ENCODE measurements around the gene TNFRSF6B. TPM values are rescaled to one million over a fixed set of nuclear protein-coding genes. Genes with fewer than 3 reads are reported as not detected.
A peak's percentile ranks its signal among the peaks of the same experiment; 100 is the strongest.

TNFRSF6B gene
- total RNA-seq, 1 donor from 2014 or later: 0.27 TPM

DNA sequence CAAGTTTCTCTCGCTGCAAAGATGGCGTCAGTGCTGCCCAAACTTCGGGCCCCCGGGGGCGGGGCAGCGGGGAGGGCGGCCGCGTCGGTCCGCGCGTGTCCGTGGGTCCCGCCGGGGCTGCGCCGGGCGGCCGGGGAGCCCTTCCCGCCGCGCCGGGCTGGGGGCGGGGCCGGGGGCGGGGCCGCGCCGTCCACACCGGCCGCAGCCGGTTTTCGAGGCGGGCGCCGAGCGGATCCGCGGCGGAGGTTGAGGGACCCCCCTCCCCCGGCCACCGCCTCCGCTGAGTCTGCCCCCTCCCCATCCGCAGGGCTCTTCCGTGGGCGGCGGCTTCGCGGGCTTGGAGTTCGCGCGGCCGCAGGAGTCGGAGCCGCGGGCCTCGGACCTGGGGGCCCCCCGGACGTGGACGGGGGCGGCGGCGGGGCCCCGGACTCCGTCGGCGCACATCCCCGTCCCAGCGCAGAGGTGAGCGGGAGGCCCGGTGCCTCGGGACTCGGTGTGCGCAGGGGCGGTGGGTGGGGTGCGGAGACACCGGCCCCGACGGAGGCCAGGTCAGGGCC, 43.7 kb downstream of the TNFRSF6B start:
- Histone ChIP-seq H3K36me3 (peaks cover 45% of the 10 kb centered on the region), H3K4me3 (peak overlapping the region; percentile 81), H3K4me1 (peaks cover 51% of the 10 kb centered on the region), H3K9me3 (replicated peaks) (no peaks in the 10 kb centered on the region), H3K27ac (replicated peaks) (peak overlapping the region; percentile 94), H3K27me3 (ENCODE audit: low read depth) (no peaks in the 10 kb centered on the region)
- intact Hi-C loops (cut with micrococcal nuclease): no loop called here
- TF ChIP-seq, protein P1, sequence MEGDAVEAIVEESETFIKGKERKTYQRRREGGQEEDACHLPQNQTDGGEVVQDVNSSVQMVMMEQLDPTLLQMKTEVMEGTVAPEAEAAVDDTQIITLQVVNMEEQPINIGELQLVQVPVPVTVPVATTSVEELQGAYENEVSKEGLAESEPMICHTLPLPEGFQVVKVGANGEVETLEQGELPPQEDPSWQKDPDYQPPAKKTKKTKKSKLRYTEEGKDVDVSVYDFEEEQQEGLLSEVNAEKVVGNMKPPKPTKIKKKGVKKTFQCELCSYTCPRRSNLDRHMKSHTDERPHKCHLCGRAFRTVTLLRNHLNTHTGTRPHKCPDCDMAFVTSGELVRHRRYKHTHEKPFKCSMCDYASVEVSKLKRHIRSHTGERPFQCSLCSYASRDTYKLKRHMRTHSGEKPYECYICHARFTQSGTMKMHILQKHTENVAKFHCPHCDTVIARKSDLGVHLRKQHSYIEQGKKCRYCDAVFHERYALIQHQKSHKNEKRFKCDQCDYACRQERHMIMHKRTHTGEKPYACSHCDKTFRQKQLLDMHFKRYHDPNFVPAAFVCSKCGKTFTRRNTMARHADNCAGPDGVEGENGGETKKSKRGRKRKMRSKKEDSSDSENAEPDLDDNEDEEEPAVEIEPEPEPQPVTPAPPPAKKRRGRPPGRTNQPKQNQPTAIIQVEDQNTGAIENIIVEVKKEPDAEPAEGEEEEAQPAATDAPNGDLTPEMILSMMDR (IDR thresholded peaks at IDR 0.05; ENCODE audit: borderline replicate concordance): no peak
- peak; percentile 55 for DNase-seq

DNA sequence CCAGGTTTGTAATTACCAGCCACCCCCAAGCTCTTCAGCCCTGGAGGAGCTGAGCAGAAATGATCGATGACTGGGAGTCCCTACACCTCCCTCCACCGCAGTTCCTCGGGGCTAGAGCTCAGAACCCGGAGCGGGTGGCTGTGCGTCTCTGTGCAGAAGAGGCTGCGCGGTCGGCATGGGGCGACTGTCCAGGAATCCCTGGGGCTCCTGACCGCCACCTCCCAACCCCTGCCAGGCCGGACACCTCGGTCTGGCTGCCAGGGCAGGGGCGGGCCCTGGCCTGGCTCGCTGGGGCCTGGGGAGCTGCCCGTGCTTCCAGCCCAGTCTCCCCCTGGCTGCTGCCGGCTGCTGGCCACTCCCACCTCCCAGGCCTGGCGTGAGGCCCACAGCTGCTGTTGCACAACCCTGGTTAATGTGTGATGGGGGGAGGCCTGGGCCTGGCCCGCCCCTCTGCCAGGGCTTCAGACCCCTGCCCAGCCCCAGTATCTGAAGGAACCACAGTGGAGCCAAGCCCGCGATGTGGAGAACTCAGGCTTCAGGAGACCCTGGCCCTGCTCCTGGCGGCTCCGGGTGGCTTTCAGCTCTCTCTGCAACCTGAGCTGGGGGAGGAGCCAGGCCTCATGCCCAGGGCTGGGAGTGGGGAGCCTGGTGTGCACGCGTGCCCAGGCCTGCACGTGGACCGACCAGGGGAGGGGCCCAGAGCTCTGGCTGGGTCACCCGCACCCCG, 44.3 kb downstream of the TNFRSF6B start:
- Histone ChIP-seq H3K4me3 (peak overlapping the region; percentile 81), H3K4me1 (peaks cover 51% of the 10 kb centered on the region), H3K9me3 (replicated peaks) (no peaks in the 10 kb centered on the region), H3K36me3 (peaks cover 45% of the 10 kb centered on the region), H3K27me3 (ENCODE audit: low read depth) (no peaks in the 10 kb centered on the region), H3K27ac (replicated peaks) (peak overlapping the region; percentile 94)
- DNase-seq: peak; percentile 95
- intact Hi-C loops (cut with micrococcal nuclease): no loop called here
- TF ChIP-seq, protein P1 (IDR thresholded peaks at IDR 0.05; ENCODE audit: borderline replicate concordance): peak; percentile 60

DNA sequence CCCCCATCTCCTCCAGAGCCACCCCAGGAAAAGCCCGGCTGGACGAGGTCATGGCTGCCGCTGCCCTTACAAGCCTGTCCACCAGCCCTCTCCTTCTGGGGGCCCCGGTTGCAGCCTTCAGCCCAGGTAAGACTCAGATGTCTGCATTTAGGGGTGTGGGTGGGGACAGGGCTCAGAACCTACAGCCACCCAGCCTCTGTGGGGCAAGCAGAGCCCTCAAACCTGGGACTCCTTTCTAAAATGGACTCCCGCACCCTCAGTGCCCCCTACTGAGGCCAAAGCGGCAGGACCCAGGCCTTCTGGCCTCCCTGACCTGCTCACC, 44.9 kb downstream of the TNFRSF6B start:
- TF ChIP-seq, protein P1 (IDR thresholded peaks at IDR 0.05; ENCODE audit: borderline replicate concordance): no peak
- H3K4me1 ChIP-seq: peaks cover 51% of the 10 kb centered on the region
- intact Hi-C loops (cut with micrococcal nuclease): no loop called here
- DNase-seq: no peak
- no peaks in the 10 kb centered on the region for H3K9me3 ChIP-seq (replicated peaks)
- H3K27ac ChIP-seq (replicated peaks): peak overlapping the region; percentile 94
- peak overlapping the region; percentile 81 for H3K4me3 ChIP-seq
- H3K27me3 ChIP-seq (ENCODE audit: low read depth): no peaks in the 10 kb centered on the region
- peaks cover 45% of the 10 kb centered on the region for H3K36me3 ChIP-seq

DNA sequence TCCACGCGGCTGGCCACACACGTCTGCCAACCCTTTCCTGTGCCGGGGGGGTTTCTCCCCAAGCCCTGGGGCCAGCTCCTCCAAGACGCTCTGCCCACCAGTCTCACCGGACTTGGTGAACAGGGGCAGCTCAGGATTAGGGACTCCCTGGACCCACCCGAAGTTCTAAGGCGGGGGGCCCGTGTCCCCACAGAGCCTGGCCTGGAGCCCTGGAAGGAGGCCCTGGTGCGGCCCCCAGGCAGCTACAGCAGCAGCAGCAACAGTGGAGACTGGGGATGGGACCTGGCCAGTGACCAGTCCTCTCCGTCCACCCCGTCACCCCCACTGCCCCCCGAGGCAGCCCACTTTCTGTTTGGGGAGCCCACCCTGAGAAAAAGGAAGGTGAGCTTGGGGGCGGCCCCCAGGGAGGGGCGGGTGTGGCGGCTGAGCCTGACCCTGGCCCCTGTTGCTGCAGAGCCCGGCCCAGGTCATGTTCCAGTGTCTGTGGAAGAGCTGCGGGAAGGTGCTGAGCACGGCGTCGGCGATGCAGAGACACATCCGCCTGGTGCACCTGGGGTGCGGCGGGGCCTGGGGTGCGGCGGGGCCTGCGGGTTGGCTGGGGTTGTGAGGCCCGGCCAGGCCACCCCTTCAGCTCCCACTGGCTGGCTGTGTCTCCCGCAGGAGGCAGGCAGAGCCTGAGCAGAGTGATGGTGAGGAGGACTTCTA, 45.4 kb downstream of the TNFRSF6B start:
- H3K4me1 ChIP-seq: peaks cover 51% of the 10 kb centered on the region
- TF ChIP-seq, protein P1 (IDR thresholded peaks at IDR 0.05; ENCODE audit: borderline replicate concordance): no peak
- DNase-seq: no peak
- intact Hi-C loops (cut with micrococcal nuclease): no loop called here
- H3K27ac ChIP-seq (replicated peaks): peak overlapping the region; percentile 94
- H3K9me3 ChIP-seq (replicated peaks): no peaks in the 10 kb centered on the region
- H3K4me3 ChIP-seq: peak overlapping the region; percentile 81
- peaks cover 49% of the 10 kb centered on the region for H3K36me3 ChIP-seq
- no peaks in the 10 kb centered on the region for H3K27me3 ChIP-seq (ENCODE audit: low read depth)

DNA sequence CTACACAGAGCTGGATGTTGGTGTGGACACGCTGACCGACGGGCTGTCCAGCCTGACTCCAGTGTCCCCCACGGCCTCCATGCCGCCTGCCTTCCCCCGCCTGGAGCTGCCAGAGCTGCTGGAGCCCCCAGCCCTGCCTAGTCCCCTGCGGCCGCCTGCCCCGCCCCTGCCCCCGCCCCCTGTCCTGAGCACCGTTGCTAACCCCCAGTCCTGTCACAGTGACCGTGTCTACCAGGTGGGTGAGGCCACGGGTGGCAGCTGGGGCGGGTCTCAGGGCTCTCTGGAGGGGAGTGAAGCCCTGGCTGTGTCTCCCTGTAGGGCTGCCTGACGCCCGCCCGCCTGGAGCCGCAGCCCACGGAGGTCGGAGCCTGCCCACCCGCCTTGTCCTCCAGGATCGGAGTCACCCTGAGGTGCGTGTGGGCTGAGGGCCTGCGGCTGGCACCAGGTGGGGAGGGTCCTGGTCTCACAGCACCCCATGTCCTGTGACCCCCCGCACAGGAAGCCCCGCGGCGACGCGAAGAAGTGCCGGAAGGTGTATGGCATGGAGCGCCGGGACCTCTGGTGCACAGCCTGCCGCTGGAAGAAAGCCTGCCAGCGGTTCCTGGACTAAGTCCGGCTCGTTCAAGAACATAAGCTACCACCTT, 46.1 kb downstream of the TNFRSF6B start:
- Histone ChIP-seq H3K4me3 (no peak overlapping the region), H3K27me3 (ENCODE audit: low read depth) (no peaks in the 10 kb centered on the region), H3K36me3 (peaks cover 52% of the 10 kb centered on the region), H3K27ac (replicated peaks) (peak overlapping the region; percentile 94), H3K9me3 (replicated peaks) (no peaks in the 10 kb centered on the region), H3K4me1 (peaks cover 46% of the 10 kb centered on the region)
- TF ChIP-seq, protein P1 (IDR thresholded peaks at IDR 0.05; ENCODE audit: borderline replicate concordance): no peak
- intact Hi-C loops (cut with micrococcal nuclease): no loop called here
- DNase-seq: no peak
